ENCODE results near the gene TCIRG1.

TCIRG1 gene

DNA sequence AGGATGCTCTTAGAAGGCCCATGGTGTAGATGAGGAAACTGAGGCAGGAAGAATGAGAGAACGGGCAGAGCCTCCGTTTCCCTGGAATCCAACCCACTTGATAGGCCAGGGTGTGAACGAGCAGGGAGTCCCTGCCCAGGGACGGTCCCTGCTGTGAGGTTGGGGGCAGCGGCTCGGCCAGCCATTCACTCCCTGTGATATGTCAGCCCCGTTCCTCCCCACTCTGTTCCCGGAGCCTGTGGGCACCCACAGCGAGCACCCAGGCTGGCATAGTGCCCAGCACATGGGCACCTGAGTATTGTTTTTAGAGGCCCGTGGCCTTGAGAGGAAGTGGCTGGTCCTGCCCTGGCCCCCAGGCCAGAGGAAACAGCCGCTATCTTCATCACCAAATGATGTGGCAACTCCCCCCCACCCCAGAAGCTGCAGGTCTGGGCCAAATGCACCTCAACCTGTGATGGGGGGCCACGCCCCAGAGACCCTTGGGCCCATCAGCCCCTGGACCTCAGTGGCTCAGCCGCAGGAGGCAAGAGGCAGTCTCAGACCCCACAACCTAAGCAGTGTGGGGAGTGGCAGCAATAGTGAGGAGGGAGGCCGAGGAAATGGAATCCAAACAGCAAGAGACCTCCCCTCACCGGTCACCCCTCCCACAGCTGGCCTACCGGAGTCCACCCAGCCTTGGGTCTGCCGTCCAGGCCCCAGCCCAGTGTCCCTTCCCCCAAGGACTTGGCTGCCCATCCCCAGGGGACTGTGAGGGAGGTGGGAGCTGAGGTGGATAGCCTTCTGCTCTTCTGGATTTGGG lies 26.6 kb upstream of the TCIRG1 start:
- H3K9me3 ChIP-seq (ENCODE audit: severe bottlenecking): no peaks in the 10 kb centered on the region
- H3K4me3 ChIP-seq (ENCODE audit: severe bottlenecking): no peak overlapping the region
- no peak for ATAC-seq (ENCODE audit: low read depth)
- no peak for DNase-seq (ENCODE audit: low spot score)
- no peaks in the 10 kb centered on the region for H3K36me3 ChIP-seq (ENCODE audit: low read depth)
- peak overlapping the region; percentile 94 for H3K27ac ChIP-seq (ENCODE audit: poor library complexity, severe bottlenecking)
- no peak for TF ChIP-seq CTCF (IDR thresholded peaks at IDR 0.05; ENCODE audit: poor library complexity, severe bottlenecking)
- no peaks in the 10 kb centered on the region for H3K27me3 ChIP-seq (ENCODE audit: insufficient read depth, poor library complexity, severe bottlenecking)
- peaks cover 57% of the 10 kb centered on the region for H3K4me1 ChIP-seq (ENCODE audit: insufficient read depth, poor library complexity, severe bottlenecking)

- peaks cover 57% of the 10 kb centered on the region for H3K4me1 ChIP-seq (ENCODE audit: insufficient read depth, poor library complexity, severe bottlenecking)
- no peak overlapping the region for H3K4me3 ChIP-seq (ENCODE audit: severe bottlenecking)
- H3K27me3 ChIP-seq (ENCODE audit: insufficient read depth, poor library complexity, severe bottlenecking): no peaks in the 10 kb centered on the region
- TF ChIP-seq CTCF (IDR thresholded peaks at IDR 0.05; ENCODE audit: poor library complexity, severe bottlenecking): no peak
- no peaks in the 10 kb centered on the region for H3K9me3 ChIP-seq (ENCODE audit: severe bottlenecking)
- H3K27ac ChIP-seq (ENCODE audit: poor library complexity, severe bottlenecking): peak overlapping the region; percentile 94
- peak; percentile 92 for DNase-seq (ENCODE audit: low spot score)
- no peaks in the 10 kb centered on the region for H3K36me3 ChIP-seq (ENCODE audit: low read depth)
- peak; percentile 71 for ATAC-seq (ENCODE audit: low read depth)
Observed at GRCh38 chr11:68012843-68013610, 25.8 kb upstream of the TCIRG1 start.

DNA sequence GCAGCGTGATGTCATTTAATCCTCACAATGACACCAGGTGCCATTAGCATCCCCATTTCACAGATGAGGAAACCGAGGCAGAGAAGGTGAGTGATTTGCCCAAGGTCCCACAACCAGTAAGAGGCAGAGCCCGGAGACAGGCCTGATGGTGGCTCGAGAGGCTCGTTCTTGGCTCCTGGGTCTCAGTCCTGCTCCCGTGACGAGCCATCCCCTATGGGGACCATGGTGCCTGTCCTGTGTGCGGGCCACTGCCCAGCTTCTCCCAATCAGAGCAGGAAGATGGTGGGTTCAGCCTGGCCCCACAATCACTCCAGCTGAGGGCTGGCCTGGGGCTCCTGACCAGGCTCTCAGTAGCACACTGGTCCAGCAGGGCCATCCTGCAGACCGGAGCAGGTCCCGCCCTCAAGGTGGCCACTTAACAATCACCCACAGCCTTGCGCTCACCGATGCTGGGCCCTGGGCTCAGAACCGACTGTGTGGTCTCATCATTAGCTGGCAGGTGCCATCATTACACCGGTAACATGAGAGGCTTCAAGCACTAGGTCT lies 25.1 kb upstream of the TCIRG1 start:
- ATAC-seq (ENCODE audit: low read depth): no peak

DNA sequence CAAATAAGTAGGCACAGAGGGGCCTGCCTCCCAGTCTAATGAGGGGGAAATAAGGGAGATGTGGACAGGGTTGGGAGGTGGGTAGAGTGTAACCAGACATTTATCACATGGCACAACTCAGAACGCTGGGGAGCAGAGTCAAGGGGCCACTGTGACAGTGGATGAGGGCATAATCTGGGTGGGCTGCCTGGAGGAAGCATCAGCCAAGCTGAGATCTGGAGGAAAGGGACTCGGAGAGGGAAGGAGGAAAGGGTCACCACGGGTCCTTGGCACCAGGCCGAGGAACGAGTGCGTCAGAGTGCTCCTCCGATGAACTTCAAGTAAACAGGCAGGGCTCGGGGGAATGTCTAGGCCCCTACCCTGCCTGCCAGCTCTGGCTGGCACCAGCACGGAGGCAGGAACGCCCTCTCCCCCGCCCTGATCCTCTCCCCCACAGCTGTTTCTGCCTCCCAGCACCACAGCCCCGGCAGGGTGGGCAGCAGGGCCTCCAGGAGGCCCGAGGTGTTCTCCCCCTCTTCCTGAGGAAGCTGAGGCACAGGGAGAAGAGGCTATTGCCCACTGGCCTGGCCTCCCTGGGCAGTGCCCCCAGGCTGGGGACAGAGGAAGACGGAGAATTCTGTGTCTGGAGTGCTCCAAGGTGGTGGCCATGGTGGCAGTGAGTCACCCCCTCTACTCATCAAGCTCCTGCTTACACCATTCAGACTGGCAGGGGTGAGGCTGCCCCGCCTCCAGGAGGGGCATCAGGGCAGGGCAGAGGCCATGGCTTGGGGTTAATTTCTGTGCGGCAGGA lies 24.5 kb upstream of the TCIRG1 start:
- DNase-seq (ENCODE audit: low spot score): peak; percentile 95
- Histone ChIP-seq H3K27me3 (ENCODE audit: insufficient read depth, poor library complexity, severe bottlenecking) (no peaks in the 10 kb centered on the region), H3K4me3 (ENCODE audit: severe bottlenecking) (no peak overlapping the region), H3K4me1 (ENCODE audit: insufficient read depth, poor library complexity, severe bottlenecking) (peaks cover 48% of the 10 kb centered on the region), H3K9me3 (ENCODE audit: severe bottlenecking) (no peaks in the 10 kb centered on the region), H3K36me3 (ENCODE audit: low read depth) (no peaks in the 10 kb centered on the region), H3K27ac (ENCODE audit: poor library complexity, severe bottlenecking) (peak overlapping the region; percentile 94)
- TF ChIP-seq CTCF (IDR thresholded peaks at IDR 0.05; ENCODE audit: poor library complexity, severe bottlenecking): no peak
- ATAC-seq (ENCODE audit: low read depth): peak; percentile 62

More for the DNA sequence above, 25.1 kb upstream of the TCIRG1 start:
- TF ChIP-seq CTCF (IDR thresholded peaks at IDR 0.05; ENCODE audit: poor library complexity, severe bottlenecking): no peak
- H3K4me1 ChIP-seq (ENCODE audit: insufficient read depth, poor library complexity, severe bottlenecking): peaks cover 53% of the 10 kb centered on the region
- peak overlapping the region; percentile 94 for H3K27ac ChIP-seq (ENCODE audit: poor library complexity, severe bottlenecking)
- H3K9me3 ChIP-seq (ENCODE audit: severe bottlenecking): no peaks in the 10 kb centered on the region
- H3K4me3 ChIP-seq (ENCODE audit: severe bottlenecking): no peak overlapping the region
- no peaks in the 10 kb centered on the region for H3K36me3 ChIP-seq (ENCODE audit: low read depth)
- no peak for DNase-seq (ENCODE audit: low spot score)
- H3K27me3 ChIP-seq (ENCODE audit: insufficient read depth, poor library complexity, severe bottlenecking): no peaks in the 10 kb centered on the region
